Stromal cell of bone marrow (primary cell): ENCODE results near the gene CFAP221.

Experiments used
- DNase-seq: peaks from one replicate; pipeline ENCODE4 v3.0.0-alpha.2; 2012; ENCODE audit warnings: low read depth

Gene CFAP221

DNA sequence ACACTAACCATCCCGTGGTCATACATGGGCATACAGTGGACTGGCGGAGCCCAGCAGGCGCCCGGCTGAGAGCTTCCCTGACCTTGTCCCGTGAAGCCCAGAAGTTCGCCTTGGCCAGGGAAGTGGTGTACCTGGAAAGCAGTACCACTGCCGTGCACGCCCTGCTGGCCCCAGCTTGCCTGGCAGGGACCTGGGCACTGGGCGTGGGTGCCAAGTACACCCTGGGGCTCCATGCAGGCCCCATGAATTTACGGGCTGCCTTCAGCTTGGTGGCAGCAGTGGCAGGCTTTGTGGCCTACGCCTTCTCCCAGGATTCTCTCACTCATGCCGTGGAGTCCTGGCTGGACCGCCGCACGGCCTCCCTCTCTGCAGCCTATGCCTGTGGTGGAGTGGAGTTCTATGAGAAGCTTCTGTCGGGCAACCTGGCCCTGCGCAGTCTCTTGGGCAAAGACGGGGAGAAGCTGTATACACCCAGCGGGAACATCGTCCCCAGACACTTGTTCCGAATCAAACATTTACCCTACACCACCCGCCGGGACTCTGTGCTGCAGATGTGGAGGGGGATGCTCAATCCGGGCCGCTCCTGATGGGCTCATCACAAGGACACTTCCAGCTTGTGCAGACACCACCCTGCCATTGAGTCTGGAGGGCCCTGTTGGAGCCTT lies 137.1 kb downstream of the CFAP221 start:
- no peak for DNase-seq

DNA sequence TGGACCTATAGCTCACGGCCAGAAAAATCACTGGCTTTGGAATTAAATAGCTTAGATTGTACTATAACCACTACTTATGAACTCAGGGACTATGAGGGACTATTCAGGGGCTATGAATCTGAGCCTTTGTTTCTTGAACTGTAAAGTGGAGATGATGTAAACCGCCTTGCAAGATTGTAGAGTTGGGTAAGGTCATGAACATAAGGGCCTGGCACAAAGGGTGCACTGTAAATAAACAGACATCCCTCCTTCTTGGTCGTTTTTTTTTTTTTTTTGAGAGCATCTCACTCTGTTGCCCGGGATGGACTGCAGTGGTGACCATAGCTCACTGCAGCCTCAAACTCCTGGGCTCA lies 137.6 kb downstream of the CFAP221 start:
- no peak for DNase-seq

DNA sequence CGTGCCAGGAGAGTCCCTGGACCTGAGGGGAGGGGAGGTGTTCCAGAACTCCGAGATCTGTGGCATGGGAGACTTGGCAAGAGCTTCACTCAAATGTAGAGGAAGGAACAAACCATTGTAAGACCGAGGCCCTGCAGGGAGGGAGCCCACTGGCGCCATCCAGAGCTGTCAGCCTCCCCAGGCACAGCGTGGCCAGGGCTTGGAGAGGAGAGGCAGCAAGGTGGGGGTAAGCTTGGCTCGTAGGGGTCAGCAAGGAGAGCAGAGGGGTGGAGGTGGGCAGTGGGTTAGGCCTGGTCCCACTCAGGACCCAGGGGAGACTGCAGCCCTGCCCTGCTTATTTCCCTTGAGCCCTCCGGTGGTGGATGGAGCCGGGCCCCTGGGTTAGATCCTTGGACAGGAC lies 138.3 kb downstream of the CFAP221 start:
- DNase-seq = no peak

DNA sequence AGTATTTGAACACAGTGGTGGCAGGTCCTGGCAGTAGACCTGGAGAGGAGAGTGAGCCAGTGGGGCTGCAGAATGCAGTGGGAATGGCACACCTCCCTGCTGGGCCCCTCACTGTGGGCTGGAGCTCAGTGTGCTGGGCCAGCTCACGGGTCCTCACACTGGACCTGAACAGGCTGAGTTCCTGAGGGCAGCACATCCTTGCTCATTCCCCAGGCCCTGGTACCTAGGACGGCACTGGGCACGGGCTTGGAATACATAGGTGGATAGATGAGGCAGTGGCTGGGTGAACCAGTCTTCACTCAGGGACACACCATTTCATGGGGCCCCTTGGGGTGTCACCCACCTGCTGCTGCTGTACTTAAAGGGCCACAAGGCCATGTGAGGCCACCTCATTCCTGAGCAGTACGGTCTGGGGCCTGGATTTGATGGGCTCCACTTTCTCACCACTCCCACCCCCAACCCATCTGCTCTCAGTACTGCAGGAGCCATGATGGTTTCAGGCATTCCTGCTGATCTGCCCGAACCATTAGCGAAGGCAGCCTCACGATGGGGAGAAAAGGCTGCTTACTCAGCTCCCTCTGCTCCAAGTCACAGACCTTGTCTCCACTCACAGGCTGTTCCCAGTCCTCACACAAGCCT lies 138.9 kb downstream of the CFAP221 start:
- DNase-seq = no peak

DNA sequence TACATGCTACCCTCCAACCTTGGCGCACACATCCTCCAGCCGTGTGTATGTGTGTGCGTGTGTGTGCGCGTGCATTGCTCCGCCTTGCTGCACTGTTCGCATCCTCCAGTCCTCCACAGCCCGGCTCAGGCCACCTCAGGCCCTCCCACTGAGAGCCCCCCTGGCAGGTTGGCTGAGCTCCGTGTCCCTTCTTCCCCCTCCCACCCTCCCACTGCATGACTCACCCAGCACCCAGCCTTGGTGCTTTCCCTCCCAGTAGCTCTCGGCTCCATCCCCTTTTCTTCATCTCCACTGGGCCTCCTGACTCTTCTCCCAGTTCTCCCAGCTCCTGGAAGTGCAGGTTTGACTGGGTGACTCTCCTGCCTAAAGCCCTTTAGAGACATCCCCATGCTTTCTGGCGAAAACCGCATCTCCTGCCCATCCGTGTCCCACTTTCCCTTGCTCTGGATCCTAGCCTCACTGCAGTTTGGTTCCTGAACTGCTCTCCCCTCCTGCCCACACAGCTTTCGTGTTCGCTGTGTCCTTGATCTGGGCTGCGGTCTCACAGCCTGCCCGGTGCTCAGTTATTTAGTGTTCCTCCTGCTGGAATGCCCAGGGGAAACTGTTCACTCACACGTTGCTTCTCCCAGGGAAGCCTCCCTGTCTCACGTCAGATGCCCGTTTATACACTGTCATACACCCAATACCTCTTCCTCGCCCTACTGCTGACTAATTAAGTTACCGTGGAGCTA lies 139.6 kb downstream of the CFAP221 start:
- DNase-seq = no peak

DNA sequence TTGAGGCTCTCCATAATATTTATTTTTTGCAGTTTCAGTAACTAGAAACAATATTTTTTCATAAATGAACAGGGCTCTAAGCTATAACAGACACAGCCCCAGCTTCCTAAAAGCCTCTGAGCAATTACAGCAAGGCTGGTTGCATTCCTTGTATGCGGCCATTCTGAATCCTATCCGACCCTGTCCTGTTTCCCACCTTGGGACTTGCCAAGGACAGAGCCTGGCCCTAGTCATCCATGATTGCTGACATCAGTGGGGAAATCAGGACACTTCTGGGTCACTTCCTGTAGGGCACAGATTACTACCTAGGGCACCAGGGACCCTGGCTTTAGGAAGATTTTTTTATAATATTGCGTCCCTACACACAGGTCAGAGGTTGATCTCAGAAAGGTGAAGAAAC lies 140.3 kb downstream of the CFAP221 start:
- no peak for DNase-seq

DNA sequence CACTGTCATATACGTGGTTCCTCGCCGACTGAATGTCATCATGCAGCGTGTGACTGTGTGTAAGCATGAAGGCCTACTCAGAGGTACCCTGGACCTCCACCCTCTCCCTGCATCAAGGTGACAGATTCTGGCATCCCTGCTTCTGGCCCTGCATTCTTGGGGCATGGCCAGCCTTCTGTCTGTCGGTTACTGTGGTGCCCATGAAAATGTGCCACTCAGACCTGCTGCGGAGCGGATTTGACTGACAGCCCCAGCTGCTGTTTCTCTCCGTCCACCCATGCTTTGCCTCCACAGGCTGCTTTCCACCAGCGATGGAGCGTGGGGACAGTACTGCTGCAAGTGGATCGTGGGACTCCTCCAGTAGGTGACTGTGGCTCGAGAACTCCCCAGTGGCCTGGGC lies 144.4 kb downstream of the CFAP221 start:
- no peak for DNase-seq

DNA sequence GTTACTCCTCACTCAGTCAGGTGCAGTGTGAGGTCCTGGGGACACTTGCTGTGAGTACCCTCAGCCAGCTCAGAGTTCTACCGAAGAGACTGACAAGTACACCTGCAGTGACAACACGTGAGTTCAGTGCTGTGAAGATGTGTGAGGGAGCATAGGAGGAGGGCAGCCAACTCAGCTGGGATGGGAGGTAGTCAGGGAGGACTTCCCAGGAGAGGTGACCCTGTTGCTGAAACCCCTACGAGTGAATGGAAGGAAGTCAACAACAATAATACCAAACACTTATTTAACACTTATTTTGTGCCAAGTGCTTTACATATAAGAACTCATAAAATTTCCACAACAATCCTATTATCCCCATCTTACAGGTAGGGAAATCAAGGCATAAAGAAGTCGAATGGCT lies 145.0 kb downstream of the CFAP221 start:
- no peak for DNase-seq

DNA sequence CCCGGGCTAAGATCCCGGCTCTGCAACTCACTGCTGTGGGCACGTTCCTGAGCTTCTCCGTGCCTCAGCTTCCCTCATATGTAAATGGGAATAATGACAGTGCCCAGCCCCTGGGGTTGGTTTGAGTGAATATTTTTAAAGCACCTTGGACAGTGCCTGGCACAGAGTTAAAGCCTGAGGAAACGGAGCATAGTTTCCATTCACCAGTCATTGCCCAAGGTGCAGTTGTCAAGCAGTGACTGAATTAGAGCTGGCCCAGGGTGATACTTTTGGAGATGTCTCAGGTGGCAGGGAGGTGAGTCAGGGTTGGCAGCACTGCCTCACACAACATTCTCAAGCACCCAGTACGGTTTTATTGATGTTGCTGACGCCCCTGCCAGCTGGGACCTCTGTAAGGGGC lies 146.9 kb downstream of the CFAP221 start:
- no peak for DNase-seq

DNA sequence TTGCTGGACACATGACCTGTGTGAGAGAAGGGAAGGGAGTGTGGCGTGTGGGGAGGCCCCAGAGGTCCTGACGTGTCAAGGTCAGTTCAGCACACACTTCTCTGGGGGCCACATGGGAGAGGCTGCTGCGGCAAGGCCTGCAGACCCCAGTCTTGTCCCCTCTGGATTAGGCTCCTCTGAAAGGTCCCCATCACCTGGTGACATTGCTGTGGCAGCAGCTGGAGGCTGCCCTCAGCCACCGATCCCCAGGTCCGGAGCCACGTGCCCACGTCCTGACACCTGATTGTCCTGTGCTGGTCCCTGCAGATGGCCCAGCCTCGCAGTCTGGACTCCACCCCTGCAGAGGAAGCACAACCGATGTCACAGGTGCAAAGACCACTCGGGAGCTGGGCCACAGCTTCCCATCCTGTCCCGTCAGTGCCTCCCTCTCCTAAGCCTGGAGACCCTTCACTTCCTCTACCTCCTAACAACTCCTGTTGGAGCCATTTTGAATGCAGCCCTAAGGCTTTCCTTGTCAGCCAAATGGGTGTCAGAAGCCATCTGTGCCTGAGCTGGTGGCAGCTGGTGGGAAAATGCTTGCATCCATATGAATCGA lies 147.5 kb downstream of the CFAP221 start:
- DNase-seq = no peak

DNA sequence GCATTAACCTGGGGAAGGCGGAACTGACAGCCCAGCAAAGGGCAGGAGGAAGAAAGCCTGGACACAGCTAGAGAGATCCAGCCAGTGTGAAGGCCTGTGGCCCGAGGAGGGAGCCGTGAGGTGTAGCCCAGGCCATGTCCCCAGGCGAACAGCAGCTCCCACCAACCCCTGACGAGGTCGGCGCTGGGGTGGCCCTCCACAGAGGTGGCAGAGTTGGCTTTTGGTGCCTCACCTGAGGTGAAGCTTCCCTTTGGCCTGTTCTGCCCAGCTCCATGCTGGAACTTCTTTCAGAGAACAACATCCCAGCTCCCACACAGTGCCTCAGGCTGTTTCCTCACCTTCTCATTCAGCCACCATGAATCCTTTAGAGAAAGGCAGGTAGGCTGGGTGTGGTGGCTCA lies 148.1 kb downstream of the CFAP221 start:
- no peak for DNase-seq

DNA sequence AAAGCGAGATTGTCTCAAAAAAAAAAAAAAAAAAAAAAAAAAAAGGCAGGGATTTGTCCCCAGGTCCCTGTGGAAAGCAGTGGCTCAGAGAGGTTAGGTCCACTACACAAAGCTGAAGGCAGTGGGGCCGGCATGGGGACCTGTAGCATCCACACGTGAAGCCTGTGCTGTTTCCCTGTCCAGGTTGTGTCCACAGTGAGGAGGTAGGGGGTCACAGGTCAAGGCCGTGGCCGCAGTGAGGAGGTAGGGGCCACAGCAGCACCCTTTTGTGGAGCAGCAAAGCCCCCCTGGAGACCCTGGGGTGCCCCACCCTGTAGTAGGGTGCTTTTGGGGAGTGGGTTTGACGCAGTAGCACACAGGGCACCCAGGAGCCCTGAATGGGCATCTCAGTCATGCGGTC lies 148.7 kb downstream of the CFAP221 start:
- no peak for DNase-seq

DNA sequence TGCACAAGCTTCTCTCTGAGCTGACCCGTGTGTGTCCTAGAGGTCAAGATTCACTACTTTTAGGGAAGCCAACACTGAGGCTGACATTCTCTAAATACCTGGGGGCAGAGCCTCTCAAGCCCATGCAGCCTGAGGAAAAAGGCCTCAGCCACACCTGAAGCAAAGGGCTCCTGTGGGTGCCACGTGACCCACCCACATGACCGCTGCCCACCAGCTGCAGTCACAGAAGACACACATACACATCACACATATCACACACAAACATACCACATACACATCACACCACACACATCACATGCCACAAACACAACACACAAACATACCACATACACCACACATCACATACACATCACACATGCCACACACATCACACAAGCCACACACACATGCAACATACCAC lies 149.3 kb downstream of the CFAP221 start:
- no peak for DNase-seq

DNA sequence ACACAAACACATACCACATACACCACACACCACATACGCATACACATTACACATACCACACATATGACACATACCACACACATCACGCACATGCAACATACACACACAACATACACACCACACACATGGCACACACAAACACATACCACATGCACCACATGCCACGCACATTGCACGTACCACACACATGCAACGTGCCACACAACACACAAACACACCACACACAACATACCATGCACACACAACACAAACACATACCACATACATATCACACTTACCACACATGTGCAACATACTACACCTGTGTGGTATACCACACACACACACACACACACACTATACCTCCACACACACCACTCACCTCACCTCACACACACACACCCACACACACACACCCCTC lies 149.7 kb downstream of the CFAP221 start:
- no peak for DNase-seq

DNA sequence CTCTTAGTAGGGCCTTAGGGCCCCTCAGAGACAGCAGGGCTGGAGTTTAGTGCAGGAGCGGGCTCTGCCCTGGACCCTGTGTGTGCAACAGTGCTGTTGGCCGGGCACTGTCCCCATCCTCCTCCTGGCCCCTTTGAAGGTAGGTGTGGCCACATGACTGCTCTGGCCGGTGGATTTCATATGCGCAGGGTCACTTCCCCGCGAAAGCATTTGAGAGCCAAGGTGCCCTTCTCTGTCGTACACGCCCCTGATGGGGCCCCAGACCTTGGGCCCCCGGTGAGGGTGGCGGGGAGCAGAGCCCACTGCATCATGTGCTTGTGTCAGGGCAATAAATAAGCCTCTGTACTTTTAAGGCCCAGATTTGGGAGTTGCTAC lies 150.2 kb downstream of the CFAP221 start:
- DNase-seq = no peak

DNA sequence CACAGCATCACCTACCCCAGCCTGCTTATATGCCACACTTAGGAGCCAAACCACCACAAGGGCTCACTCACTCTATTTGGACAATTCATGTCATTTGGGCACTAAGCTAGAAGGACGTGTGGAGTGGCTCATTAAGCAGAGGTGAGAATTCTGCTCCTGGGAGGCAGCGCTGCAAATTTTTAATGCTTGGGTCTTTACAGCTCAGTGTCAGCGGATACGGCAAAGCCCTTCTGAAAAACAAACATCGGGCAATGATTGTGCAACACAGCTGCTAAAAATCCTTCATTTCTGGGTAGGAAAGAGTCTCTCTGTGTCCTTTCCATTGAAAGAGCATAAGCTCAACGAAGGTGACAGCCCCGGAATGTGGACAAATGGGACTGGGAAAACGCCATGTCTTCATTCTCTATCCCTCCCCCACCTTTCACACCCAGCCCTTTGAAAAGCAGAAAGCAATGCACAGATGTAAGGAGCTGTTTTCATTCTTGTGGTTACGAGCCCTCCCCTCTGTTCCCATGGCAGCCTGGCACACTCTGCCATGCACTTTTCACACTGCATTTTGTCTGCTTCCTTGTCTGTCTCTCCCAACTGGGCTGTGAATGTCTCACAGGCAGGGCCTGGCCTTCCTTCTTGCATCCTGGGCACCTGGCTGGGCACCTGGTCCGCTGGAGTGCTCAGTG lies 150.7 kb downstream of the CFAP221 start:
- DNase-seq = no peak

DNA sequence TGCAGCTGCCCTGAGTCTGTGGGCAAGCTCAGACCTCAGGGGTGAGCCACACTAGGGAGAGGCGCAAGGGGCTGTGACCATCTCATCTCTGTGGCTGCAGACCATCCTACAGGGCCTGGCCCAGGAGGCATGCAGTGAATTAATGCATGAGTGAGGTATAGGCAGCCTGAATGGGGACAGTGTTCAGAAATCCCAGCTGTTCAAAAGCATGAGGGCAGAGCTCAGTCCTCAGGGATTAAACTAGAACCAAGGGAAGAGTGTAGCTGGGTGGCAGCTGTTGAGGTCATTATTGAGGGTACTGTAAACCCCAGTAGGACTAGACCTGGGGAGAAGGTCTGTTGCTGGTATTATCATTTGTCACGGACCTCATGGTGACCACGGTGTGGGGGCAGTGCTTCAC lies 151.8 kb downstream of the CFAP221 start:
- DNase-seq = no peak

DNA sequence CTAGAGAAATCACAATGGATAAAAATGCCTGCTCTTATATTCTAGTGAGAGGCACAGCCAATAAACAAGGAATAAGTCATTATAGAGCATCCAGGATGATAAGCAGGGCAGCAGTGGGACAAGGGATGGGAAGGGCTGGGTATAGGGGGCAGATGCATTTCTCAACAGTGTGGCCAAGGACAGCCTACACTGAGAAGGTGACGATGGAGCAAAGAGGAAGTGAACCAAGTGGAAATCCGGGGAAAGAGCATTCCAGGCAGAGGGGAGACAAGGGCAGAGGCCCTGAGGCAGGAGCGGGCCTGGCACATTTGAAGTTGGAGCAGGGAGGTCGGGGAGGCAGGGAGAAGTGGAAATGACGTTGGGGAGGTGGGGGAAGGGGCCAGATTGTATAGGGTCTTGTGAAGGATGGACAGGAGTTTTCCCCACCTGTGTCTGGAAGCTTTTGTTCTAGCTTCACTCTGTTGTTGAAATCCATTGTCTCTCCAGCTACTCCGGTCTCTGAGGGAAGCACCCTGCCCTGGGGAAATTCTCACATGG lies 152.3 kb downstream of the CFAP221 start:
- DNase-seq = no peak

DNA sequence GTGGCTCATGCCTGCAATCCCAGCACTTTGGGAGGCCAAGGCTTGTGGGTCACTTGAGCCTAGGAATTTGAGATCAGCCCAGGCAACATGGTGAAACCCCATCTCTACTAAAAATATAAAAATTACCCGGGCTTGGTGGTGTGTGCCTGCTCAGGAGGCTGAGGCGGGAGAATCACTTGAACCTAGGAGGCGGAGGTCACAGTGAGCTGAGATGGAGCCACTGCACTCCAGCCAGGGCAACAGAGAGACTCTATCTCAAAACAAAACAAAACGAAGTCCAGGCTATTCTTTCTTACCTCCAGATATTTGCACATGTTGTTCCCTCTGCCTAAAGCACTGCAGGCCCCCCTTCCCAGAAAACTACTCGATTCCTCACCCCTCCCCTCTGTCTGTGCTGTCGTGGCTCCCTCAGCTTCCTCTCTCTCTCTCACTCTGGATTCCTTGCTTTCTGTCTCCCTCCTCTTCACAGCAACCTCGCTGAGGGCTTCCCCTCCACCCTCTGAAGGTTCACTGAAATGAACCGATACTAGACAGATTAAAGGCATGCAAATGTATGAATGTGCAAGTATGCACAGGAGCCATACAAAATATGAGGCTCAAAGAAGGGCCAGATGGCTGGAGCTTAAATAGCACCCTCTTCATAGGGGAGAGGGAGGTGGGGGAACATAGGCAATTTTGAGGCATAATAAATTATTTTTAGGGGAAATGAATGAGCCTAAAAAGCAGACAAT lies 153.2 kb downstream of the CFAP221 start:
- DNase-seq = no peak

DNA sequence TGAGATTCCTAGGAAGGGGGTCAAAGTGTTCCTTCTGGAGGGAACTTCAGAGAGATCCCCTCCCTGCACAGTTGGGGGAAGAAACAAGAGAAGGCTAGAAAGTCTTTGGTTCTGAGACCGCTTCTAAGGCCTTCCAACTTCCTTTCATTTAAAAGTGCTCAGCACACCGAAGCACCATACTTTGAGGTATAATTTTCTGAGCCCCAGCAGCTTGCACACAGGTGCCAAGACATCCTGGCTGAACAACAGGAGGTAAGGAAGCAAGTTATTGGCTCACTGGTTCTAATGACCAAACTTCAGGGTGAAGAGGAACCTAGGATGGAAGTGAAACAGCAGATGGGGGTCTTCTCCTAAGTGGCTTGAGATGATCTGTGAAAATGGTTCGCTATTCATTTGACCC lies 154.0 kb downstream of the CFAP221 start:
- no peak for DNase-seq

DNA sequence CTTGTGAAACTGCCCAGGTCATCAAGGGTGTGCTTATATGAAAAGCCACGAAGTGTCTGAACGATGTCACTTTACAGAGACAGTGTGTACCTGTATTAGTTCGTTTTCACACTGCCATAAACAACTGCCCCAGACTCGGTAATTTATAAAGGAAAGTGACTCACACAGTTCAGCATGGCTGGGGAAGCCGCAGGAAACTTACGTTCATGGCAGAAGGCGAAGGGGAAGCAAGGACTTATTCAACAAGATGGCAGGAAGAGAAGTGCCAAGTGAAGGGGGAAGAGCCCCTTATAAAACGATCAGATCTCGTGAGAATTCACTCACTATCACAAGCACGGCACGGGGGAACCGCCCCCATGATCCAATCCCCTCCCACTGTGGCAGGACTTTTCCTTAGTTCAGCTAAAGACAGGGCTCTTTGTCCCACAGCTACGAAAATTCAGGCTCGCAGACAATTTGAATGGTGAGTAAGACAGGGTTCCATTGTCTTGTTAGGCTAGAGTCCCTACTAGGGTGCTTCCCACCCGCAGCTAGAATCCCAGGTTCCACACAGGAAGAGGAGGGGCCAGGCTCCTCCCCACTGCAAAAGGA lies 154.9 kb downstream of the CFAP221 start:
- no peak for DNase-seq
